AG08395 (cell line): Measurements from ENCODE around the gene PPIG.
"Not testable (repeated sequence)": the region's sequence is repeated elsewhere in the genome, so short reads cannot be mapped to it uniquely, and the experiment has no call there.

ENCODE experiments used
- DNase-seq: peaks from one replicate; pipeline ENCODE4 v3.0.0; 2012; ENCODE audit warnings: mixed read lengths, low spot score

The PPIG gene

GRCh38 chr2:169664978-169665930 is 81.1 kb downstream of the PPIG start:
- DNase-seq = no peak

GRCh38 chr2:169667583-169667982 is 83.4 kb downstream of the PPIG start:
- no peak for DNase-seq

- peak; percentile 25 for DNase-seq
Observed at GRCh38 chr2:169670215-169670651, 86.1 kb downstream of the PPIG start.

- no peak for DNase-seq
Observed at GRCh38 chr2:169670937-169671336, 86.8 kb downstream of the PPIG start.

GRCh38 chr2:169672406-169672805 is 88.3 kb downstream of the PPIG start:
- no peak for DNase-seq

GRCh38 chr2:169673106-169673505 is 89.0 kb downstream of the PPIG start:
- no peak for DNase-seq

- DNase-seq = no peak
Observed at GRCh38 chr2:169673921-169674320, 89.8 kb downstream of the PPIG start.

- DNase-seq = no peak
Observed at GRCh38 chr2:169676357-169676756, 92.2 kb downstream of the PPIG start.

- no peak for DNase-seq
Observed at GRCh38 chr2:169676850-169677249, 92.7 kb downstream of the PPIG start.

- no peak for DNase-seq
Observed at GRCh38 chr2:169683054-169683424, 98.9 kb downstream of the PPIG start.

GRCh38 chr2:169683425-169684134 is 99.4 kb downstream of the PPIG start:
- no peak for DNase-seq

- DNase-seq = no peak
Observed at GRCh38 chr2:169684135-169684565, 100.0 kb downstream of the PPIG start.

- not testable (repeated sequence) for DNase-seq
Observed at GRCh38 chr2:169684712-169685111, 100.6 kb downstream of the PPIG start.

- DNase-seq = not testable (repeated sequence)
Observed at GRCh38 chr2:169686825-169687224, 102.7 kb downstream of the PPIG start.

GRCh38 chr2:169687943-169688342 is 103.8 kb downstream of the PPIG start:
- not testable (repeated sequence) for DNase-seq

- no peak for DNase-seq
Observed at GRCh38 chr2:169690958-169691357, 106.8 kb downstream of the PPIG start.
